ENCODE results near the gene GALNTL6.
"Not testable (repeated sequence)": the region's sequence is repeated elsewhere in the genome, so short reads cannot be mapped to it uniquely, and the experiment has no call there.

GRCh38 chr4:172970189-172970588 is 1157.0 kb downstream of the GALNTL6 start:
- not testable (repeated sequence) for TF ChIP-seq CTCF, POLR2A, EP300, POLR2AphosphoS5 (IDR thresholded peaks at IDR 0.05)

All from stomach (tissue), 4 donors.